ENCODE results near the gene NUP210.

Gene NUP210

DNA sequence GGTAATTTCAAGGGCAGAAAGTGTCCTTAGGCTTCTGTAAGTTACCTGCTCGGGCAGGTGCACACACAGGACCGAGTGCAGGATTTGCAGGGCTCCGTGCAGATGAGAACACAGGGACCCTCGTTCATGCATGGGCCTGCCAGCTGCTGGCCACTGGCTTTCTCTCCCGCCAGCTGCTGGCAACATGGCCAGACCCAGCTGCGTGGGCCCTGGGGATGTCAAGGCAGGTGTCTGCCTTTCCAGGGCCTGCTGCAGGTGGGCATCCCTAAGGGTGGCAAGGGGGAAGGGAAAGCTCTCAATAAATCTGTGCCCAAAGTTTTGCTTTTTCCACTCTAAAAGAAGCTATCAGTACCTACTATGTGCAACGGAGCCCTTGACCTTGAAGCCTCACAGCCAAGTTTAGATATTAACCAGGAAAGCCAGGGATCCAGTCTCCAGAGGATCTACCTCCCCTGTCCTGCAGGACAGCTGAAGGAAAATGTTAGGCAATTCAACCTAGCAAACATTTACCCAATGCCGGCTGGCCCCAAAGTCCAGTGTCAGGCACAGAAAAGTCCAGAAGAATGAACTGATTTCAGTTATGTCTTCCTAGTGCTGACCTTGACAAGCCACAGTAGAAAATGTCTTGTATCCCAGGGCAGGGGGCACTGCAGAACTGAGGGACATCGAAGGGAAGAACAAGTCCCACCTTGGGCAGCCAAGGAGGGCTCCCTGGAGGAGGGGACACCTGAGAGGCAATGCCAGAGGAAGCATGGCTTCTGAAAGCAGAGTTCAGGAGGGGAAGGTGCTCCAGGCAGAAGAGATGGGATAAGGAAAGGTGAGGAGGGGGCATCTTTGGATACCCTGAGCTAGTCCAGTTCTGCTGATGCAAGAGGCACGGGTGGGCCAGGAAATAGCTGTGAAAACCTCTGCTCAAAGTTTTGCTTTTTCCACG is 26.4 kb downstream of the NUP210 start:
- POLR2A ChIA-PET: no interaction called here
- TF ChIP-seq ARNT (IDR thresholded peaks at IDR 0.05) (no peak), NFRKB (IDR thresholded peaks at IDR 0.05) (no peak), FOXM1 (IDR thresholded peaks at IDR 0.05; ENCODE audit: borderline replicate concordance) (no peak), FOXA1 (IDR thresholded peaks at IDR 0.05) (no peak), SP1 (IDR thresholded peaks at IDR 0.05) (no peak), TARDBP (IDR thresholded peaks at IDR 0.05) (no peak), CTBP1 (IDR thresholded peaks at IDR 0.05; ENCODE audit: borderline replicate concordance) (no peak), L3MBTL2 (conservative IDR thresholded peaks at IDR 0.05) (no peak), LEF1 (IDR thresholded peaks at IDR 0.05; ENCODE audit: borderline replicate concordance) (no peak)
- TF ChIP-seq, protein P1, sequence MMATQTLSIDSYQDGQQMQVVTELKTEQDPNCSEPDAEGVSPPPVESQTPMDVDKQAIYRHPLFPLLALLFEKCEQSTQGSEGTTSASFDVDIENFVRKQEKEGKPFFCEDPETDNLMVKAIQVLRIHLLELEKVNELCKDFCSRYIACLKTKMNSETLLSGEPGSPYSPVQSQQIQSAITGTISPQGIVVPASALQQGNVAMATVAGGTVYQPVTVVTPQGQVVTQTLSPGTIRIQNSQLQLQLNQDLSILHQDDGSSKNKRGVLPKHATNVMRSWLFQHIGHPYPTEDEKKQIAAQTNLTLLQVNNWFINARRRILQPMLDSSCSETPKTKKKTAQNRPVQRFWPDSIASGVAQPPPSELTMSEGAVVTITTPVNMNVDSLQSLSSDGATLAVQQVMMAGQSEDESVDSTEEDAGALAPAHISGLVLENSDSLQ (IDR thresholded peaks at IDR 0.05): no peak
- CTCF ChIA-PET: no interaction called here
- no peak for DNase-seq (ENCODE audit: extremely low spot score)

DNA sequence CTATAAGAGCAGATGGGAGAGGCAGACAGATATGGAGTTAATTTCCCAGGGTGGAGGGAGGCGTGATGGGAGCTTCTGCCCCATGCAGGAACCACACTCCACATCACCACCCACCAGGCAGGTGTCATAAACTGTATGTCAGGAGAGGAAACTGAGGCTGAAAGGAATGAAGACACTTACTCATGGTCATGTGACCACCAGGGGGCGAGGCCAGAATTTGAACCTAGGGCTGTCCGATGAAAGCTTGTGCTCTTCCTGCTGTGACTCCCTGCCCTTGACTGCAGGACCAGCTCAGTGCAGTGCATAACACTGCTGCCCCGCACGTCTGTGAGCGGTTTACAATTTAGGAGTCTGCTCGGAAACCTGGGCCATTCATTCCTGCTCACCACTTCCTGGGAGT is 28.8 kb downstream of the NUP210 start:
- TF ChIP-seq SP1 (IDR thresholded peaks at IDR 0.05) (no peak), SUZ12 (IDR thresholded peaks at IDR 0.05) (no peak), LEF1 (IDR thresholded peaks at IDR 0.05; ENCODE audit: borderline replicate concordance) (no peak), FOXA1 (IDR thresholded peaks at IDR 0.05) (no peak), L3MBTL2 (conservative IDR thresholded peaks at IDR 0.05) (no peak), TARDBP (IDR thresholded peaks at IDR 0.05) (no peak)
- DNase-seq (ENCODE audit: extremely low spot score): no peak
- POLR2A ChIA-PET: no interaction called here
- CTCF ChIA-PET: no interaction called here

DNA sequence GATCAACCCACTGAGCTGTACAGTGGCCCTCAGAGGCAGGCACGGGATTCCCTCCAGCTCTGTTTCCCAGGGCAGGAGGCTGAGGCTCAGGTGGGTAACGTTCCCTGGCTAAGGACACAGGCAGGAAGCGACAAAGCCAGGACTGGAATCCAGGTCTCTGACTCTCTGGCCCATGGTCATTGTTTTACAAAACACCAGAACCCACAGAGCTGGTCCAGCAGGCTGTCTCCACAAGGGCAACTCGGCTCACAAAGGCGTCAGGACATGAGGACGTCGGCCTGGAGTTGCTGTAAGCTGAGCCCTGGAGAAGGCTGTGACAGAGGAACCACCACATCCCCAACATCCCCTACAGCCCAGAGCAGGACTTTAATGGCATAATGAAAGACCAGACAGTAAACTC is 30.7 kb downstream of the NUP210 start:
- CTCF ChIA-PET: no interaction called here
- POLR2A ChIA-PET: no interaction called here
- TF ChIP-seq FOXM1 (IDR thresholded peaks at IDR 0.05; ENCODE audit: borderline replicate concordance) (no peak), ZNF384 (IDR thresholded peaks at IDR 0.05) (no peak), NFRKB (IDR thresholded peaks at IDR 0.05) (no peak), SUZ12 (IDR thresholded peaks at IDR 0.05) (no peak), BHLHE40 (IDR thresholded peaks at IDR 0.05; ENCODE audit: borderline replicate concordance) (no peak), TARDBP (IDR thresholded peaks at IDR 0.05) (no peak), FOXA1 (IDR thresholded peaks at IDR 0.05) (no peak), SP1 (IDR thresholded peaks at IDR 0.05) (no peak), CTBP1 (IDR thresholded peaks at IDR 0.05; ENCODE audit: borderline replicate concordance) (no peak), HDGF (IDR thresholded peaks at IDR 0.05; ENCODE audit: borderline replicate concordance) (no peak), FOXK2 (IDR thresholded peaks at IDR 0.05) (no peak)
- TF ChIP-seq, protein P1 (IDR thresholded peaks at IDR 0.05): no peak

DNA sequence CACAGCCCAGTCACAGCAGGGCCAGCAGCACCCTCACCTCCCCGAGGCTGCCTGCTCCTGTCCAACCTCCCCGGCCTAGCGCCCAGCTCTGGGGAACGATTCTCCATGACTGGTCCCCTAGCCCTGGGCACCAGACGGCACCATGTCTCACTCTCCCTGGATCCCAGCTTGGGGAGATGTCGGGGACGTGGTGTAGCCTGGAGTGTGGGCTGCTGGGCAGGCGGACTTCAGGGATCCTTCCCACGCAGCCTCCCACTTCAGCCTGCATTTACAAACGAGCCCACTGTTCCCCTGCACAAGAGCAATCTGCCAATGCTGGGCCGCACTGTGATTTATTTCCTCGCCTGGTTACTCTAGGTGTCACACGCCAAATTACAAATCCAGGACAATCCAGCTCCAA is 31.3 kb downstream of the NUP210 start:
- no peak for DNase-seq (ENCODE audit: extremely low spot score)
- no peak for TF ChIP-seq BHLHE40 (IDR thresholded peaks at IDR 0.05; ENCODE audit: borderline replicate concordance)
- TF ChIP-seq ZNF384 (IDR thresholded peaks at IDR 0.05): no peak
- TF ChIP-seq SP1 (IDR thresholded peaks at IDR 0.05): no peak
- TF ChIP-seq HDGF (IDR thresholded peaks at IDR 0.05; ENCODE audit: borderline replicate concordance): no peak
- TF ChIP-seq ARNT (IDR thresholded peaks at IDR 0.05): no peak
- no peak for TF ChIP-seq FOXK2 (IDR thresholded peaks at IDR 0.05)
- POLR2A ChIA-PET: no interaction called here
- CTCF ChIA-PET: no interaction called here

More for the DNA sequence above, 30.7 kb downstream of the NUP210 start:
- DNase-seq (ENCODE audit: extremely low spot score): no peak

DNA sequence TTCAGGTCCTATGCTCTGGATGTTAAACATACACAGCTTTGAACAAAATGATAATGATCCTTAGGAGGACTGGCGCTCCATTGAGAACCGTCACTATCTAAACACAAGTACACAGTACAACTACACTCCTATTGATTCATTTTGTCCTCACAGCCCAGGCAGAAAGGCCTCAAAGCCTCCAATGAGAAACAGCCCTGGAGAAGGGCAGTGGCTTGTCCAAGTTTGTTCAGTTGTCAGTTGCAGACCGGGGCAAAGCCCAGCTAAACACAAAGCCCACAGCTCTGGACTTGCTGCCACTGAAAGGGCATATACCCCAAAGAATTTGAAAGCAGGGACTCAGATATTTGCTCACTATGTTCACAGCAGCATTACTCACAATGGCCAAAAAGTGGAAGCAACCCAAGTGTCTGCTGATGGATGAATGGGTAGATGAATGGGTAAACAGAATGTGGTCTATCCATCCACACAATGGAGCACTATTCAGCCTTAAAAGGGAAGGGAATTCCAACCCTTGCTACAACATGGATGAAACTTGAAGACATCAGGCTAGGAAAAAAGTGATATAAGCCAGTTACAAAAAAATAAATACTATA is 34.7 kb downstream of the NUP210 start:
- no peak for DNase-seq (ENCODE audit: extremely low spot score)
- TF ChIP-seq FOXA1 (IDR thresholded peaks at IDR 0.05): no peak
- no peak for TF ChIP-seq FOXM1 (IDR thresholded peaks at IDR 0.05; ENCODE audit: borderline replicate concordance)
- TF ChIP-seq, protein P1 (IDR thresholded peaks at IDR 0.05): no peak
- TF ChIP-seq NFRKB (IDR thresholded peaks at IDR 0.05): no peak
- no peak for TF ChIP-seq TARDBP (IDR thresholded peaks at IDR 0.05)
- TF ChIP-seq FOXK2 (IDR thresholded peaks at IDR 0.05): no peak
- no peak for TF ChIP-seq CTBP1 (IDR thresholded peaks at IDR 0.05; ENCODE audit: borderline replicate concordance)
- TF ChIP-seq SUZ12 (IDR thresholded peaks at IDR 0.05): no peak
- no peak for TF ChIP-seq BHLHE40 (IDR thresholded peaks at IDR 0.05; ENCODE audit: borderline replicate concordance)
- TF ChIP-seq ELF4 (IDR thresholded peaks at IDR 0.05): no peak
- no peak for TF ChIP-seq L3MBTL2 (conservative IDR thresholded peaks at IDR 0.05)
- TF ChIP-seq SP1 (IDR thresholded peaks at IDR 0.05): no peak
- no peak for TF ChIP-seq LEF1 (IDR thresholded peaks at IDR 0.05; ENCODE audit: borderline replicate concordance)
- TF ChIP-seq HDGF (IDR thresholded peaks at IDR 0.05; ENCODE audit: borderline replicate concordance): no peak
- no peak for TF ChIP-seq ARNT (IDR thresholded peaks at IDR 0.05)
- TF ChIP-seq ZNF384 (IDR thresholded peaks at IDR 0.05): no peak
- ChIA-PET CTCF (no interaction called here), POLR2A (no interaction called here)

DNA sequence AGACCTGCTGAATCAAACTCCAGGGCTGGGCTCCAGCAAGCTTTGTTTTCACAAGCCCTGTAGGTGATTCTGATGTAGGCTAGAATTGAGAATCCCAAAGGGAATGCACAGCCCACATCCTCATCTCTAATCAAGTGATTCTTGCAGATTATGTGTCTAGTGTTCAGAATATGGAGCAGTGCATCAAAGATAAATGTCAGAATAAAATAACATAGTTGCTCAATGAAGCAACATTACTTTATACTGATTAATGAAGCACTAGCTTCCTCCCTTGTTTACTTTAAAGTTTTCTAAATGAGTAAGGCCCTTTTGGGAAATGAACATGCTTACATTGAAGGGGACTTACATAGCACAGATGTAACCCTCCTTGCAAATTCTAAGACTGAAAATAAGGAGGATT is 39.2 kb downstream of the NUP210 start:
- TF ChIP-seq FOXM1 (IDR thresholded peaks at IDR 0.05; ENCODE audit: borderline replicate concordance) (no peak), SUZ12 (IDR thresholded peaks at IDR 0.05) (no peak), ARNT (IDR thresholded peaks at IDR 0.05) (no peak), NFRKB (IDR thresholded peaks at IDR 0.05) (no peak), TARDBP (IDR thresholded peaks at IDR 0.05) (no peak), FOXK2 (IDR thresholded peaks at IDR 0.05) (no peak), HDGF (IDR thresholded peaks at IDR 0.05; ENCODE audit: borderline replicate concordance) (no peak), ZNF384 (IDR thresholded peaks at IDR 0.05) (no peak), BHLHE40 (IDR thresholded peaks at IDR 0.05; ENCODE audit: borderline replicate concordance) (no peak), CTBP1 (IDR thresholded peaks at IDR 0.05; ENCODE audit: borderline replicate concordance) (no peak), FOXA1 (IDR thresholded peaks at IDR 0.05) (no peak), ELF4 (IDR thresholded peaks at IDR 0.05) (no peak), L3MBTL2 (conservative IDR thresholded peaks at IDR 0.05) (no peak), SP1 (IDR thresholded peaks at IDR 0.05) (no peak)
- TF ChIP-seq, protein P1 (IDR thresholded peaks at IDR 0.05): no peak
- ChIA-PET POLR2A (no interaction called here), CTCF (interaction anchor here (0.6 to 0.7 kb wide), 2 partner anchors 44 to 1819 kb away, joined by 3 read pairs; no protein-coding TSS in a partner anchor)
- DNase-seq (ENCODE audit: extremely low spot score): no peak

Data from HEK293T (cell line).